Fibroblast of pulmonary artery (primary cell): Measurements from ENCODE around the gene HELZ2.
A peak's percentile ranks its signal among the peaks of the same experiment; 100 is the strongest.
"Not testable (repeated sequence)": the region's sequence is repeated elsewhere in the genome, so short reads cannot be mapped to it uniquely, and the experiment has no call there.

Experiments used
- DNase-seq: peaks from one replicate; pipeline ENCODE4 v3.0.0-alpha.2; 2010; ENCODE audit warnings: low read depth
- H3K4me3 ChIP-seq: replicated peaks from 2 replicates; pipeline ENCODE4 v1.5.1; 2011; ENCODE audit warnings: low read depth, mild to moderate bottlenecking, control low read depth, low read length, moderate library complexity
- CTCF ChIP-seq: IDR thresholded peaks from 2 replicates; pipeline ENCODE4 v1.5.1; 2011; ENCODE audit warnings: mild to moderate bottlenecking, control low read depth, low read length, inconsistent platforms; ENCODE audit errors: missing control alignments

The HELZ2 gene

GRCh38 chr20:63577317-63577894, 3.4 kb upstream of the HELZ2 start:
- DNase-seq: no peak
- no peak overlapping the region for H3K4me3 ChIP-seq
- no peak for TF ChIP-seq CTCF

GRCh38 chr20:63576311-63576710, 2.3 kb upstream of the HELZ2 start:
- H3K4me3 ChIP-seq: no peak overlapping the region
- no peak for TF ChIP-seq CTCF

GRCh38 chr20:63574829-63575743, 1.0 kb upstream of the HELZ2 start:
- H3K4me3 ChIP-seq: no peak overlapping the region
- DNase-seq: peak; percentile 19
- TF ChIP-seq CTCF: no peak

More at GRCh38 chr20:63576311-63576710, 2.3 kb upstream of the HELZ2 start:
- no peak for DNase-seq

DNA sequence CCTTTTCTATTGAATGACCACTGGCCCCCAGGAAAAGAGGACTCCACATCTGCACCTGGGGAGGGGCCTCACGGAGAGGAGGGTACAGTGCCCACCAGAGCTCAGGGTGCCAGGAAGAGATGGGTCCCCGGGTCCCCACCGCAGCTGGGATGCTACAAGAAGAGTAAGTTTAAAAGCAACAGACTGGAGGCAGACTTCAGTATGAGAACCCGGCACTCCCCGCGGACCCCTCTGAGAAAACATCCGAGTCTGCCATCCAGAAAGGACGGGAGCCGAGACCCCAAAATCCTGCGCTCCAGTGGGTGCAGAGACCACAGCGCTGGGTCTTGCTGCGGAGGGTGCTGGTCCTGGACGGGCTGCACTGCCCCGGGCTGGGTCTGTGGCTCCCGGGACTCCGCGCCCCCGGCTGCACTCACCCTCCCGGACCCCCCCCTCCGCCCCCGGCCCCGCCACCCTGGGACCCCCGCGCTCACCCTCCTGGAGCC, 350 bp downstream of the HELZ2 start:
- DNase-seq: no peak
- peak overlapping the region; percentile 81 for H3K4me3 ChIP-seq
- no peak for TF ChIP-seq CTCF

DNA sequence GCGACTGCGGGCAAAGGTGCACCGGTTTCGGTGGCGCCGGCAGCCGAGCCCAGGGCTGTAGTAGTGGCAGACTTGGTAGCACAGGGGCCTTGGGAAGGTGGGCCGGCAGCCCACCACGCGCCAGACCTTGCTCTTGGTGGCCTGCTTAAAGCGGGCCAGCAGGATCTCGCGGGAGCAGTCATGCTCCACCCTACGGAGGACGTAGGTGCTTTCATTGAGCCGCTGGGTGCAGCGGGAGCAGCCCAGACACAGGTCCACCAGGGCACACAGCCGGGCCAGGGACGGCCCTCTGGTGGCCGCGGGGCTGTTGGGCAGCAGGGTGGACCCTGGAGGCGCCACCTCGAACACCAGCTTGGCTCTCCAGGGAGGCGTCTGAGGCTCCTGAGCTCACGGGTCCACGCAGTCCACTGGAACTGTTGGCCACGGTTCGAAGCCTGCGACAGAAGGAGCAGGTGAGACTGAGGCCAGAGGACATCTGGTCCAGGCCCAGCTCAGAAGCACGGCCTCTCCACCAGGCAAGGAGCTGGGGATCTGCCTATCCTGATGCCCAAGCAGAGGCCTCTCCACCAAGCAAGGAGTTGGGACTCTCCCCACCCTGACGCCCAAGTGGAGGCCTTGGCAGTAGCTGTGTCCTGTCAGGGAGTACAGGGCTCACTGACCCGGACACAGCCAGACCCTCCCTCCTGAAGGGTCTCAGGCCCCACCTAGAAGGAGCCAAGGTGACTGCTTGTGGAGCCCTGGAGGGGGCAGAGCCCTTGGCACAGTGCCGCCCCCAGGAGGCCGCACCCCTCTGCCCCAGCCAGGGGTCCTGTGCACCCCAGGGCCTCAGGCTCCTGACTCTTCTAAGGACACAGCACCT, 1.0 kb downstream of the HELZ2 start:
- DNase-seq: no peak
- TF ChIP-seq CTCF: peak; percentile 7
- H3K4me3 ChIP-seq: peak overlapping the region; percentile 81

- H3K4me3 ChIP-seq: no peak overlapping the region
- DNase-seq: no peak
- no peak for TF ChIP-seq CTCF
These were observed 1.8 kb downstream of the HELZ2 start for GRCh38 chr20:63572071-63572787.

DNA sequence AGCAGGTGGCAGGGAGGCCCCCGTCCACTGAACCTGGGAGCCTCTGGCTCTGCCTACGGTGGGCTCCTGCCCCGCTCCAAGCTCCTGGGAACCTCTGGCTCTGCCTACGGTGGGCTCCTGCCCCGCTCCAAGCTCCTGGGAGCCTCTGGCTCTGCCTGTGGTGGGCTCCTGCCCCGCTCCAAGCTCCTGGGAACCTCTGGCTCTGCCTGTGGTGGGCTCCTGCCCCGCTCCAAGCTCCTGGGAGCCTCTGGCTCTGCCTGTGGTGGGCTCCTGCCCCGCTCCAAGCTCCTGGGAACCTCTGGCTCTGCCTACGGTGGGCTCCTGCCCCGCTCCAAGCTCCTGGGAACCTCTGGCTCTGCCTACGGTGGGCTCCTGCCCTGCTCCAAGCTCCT, 3.0 kb downstream of the HELZ2 start:
- not testable (repeated sequence) for H3K4me3 ChIP-seq, DNase-seq
